Panc1 (cell line): Measurements from ENCODE around the gene LRP4.

Source experiments
- POLR2AphosphoS5 ChIP-seq: IDR thresholded peaks from 2 replicates; pipeline ENCODE4 v1.6.1; 2012; ENCODE audit warnings: mild to moderate bottlenecking, low read depth, low read length, moderate library complexity
- TF ChIP-seq, protein P1 (sequence below): fragments of 450-650 bp; IDR thresholded peaks from 2 replicates; pipeline ENCODE4 v1.5.1; 2017; ENCODE audit warnings: mild to moderate bottlenecking

DNA sequence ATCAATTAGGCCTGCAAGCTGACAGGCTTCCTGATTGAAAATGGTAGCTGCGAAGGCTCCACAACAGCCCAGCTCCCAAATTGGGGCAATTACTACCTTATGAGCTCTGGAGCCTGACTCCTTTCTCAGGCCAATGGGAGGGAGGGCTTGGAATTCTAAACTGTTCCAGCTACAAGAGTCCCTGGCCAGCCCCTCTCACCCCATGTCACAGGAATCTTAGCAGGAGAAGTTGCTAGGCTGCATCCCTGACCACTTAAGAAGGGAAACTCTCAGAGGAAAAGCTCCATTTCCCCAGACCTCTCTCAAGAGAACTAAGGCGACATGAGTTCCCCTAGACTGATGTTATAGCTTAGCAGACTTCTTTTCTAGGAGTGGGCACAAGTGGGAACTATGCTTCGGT is 4.9 kb downstream of the LRP4 start:
- TF ChIP-seq, protein P1, sequence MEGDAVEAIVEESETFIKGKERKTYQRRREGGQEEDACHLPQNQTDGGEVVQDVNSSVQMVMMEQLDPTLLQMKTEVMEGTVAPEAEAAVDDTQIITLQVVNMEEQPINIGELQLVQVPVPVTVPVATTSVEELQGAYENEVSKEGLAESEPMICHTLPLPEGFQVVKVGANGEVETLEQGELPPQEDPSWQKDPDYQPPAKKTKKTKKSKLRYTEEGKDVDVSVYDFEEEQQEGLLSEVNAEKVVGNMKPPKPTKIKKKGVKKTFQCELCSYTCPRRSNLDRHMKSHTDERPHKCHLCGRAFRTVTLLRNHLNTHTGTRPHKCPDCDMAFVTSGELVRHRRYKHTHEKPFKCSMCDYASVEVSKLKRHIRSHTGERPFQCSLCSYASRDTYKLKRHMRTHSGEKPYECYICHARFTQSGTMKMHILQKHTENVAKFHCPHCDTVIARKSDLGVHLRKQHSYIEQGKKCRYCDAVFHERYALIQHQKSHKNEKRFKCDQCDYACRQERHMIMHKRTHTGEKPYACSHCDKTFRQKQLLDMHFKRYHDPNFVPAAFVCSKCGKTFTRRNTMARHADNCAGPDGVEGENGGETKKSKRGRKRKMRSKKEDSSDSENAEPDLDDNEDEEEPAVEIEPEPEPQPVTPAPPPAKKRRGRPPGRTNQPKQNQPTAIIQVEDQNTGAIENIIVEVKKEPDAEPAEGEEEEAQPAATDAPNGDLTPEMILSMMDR = no peak
- no peak for TF ChIP-seq POLR2AphosphoS5
